HG03108 (cell line): ENCODE data around the gene TMEM161A.

Experiments used
- ATAC-seq: cut with Tn5 transposase; IDR thresholded peaks from one replicate; pipeline ENCODE4 v1.9.1; 2021; ENCODE audit warnings: moderate library complexity; ENCODE audit not compliant: unreplicated experiment

The TMEM161A gene

GRCh38 chr19:19098084-19098702 lies 40.1 kb downstream of the TMEM161A start:
- no peak for ATAC-seq

GRCh38 chr19:19096641-19097627 lies 41.3 kb downstream of the TMEM161A start:
- no peak for ATAC-seq

- no peak for ATAC-seq
These were observed 42.6 kb downstream of the TMEM161A start for GRCh38 chr19:19095691-19096090.

GRCh38 chr19:19094513-19094912 lies 43.8 kb downstream of the TMEM161A start:
- no peak for ATAC-seq

- ATAC-seq: no peak
These were observed 50.6 kb downstream of the TMEM161A start for GRCh38 chr19:19087676-19088075.

- no peak for ATAC-seq
These were observed 54.7 kb downstream of the TMEM161A start for GRCh38 chr19:19083413-19084178.

GRCh38 chr19:19081642-19082151 lies 56.6 kb downstream of the TMEM161A start:
- no peak for ATAC-seq

- ATAC-seq: no peak
These were observed 58.7 kb downstream of the TMEM161A start for GRCh38 chr19:19079571-19079970.

- no peak for ATAC-seq
These were observed 59.5 kb downstream of the TMEM161A start for GRCh38 chr19:19078801-19079200.

- ATAC-seq: no peak
These were observed 61.2 kb downstream of the TMEM161A start for GRCh38 chr19:19077103-19077502.

- ATAC-seq: no peak
These were observed 61.8 kb downstream of the TMEM161A start for GRCh38 chr19:19076476-19076875.

GRCh38 chr19:19075126-19075525 lies 63.2 kb downstream of the TMEM161A start:
- ATAC-seq: no peak

GRCh38 chr19:19074196-19074882 lies 63.9 kb downstream of the TMEM161A start:
- no peak for ATAC-seq

- ATAC-seq: no peak
These were observed 66.4 kb downstream of the TMEM161A start for GRCh38 chr19:19071897-19072296.
